ENCODE results near the gene LRRC17.
"Not testable (repeated sequence)": the region's sequence is repeated elsewhere in the genome, so short reads cannot be mapped to it uniquely, and the experiment has no call there.

LRRC17 gene

GRCh38 chr7:102898532-102898859, 14.3 kb upstream of the LRRC17 start:
- Histone ChIP-seq H3K4me3 (ENCODE audit: low read depth in 1 of 2, low read length in 2 of 2) (no peak overlapping the region), H3K9me3 (ENCODE audit: control insufficient read depth in 1 of 2, low read length in 2 of 2) (no peaks in the 10 kb centered on the region), H3K27me3 (ENCODE audit: low read depth, low read length) (no peaks in the 10 kb centered on the region), H3K4me1 (ENCODE audit: control insufficient read depth in 1 of 2, insufficient read depth in 2 of 2, low read length in 2 of 2) (peaks cover 6 to 13% of the 10 kb centered on the region in 2 donors), H3K27ac (ENCODE audit: low read length) (no peak overlapping the region), H3K36me3 (ENCODE audit: control insufficient read depth in 1 of 2, insufficient read depth in 2 of 2, low read length in 2 of 2) (no peaks in the 10 kb centered on the region)

- not testable (repeated sequence) for H3K36me3 ChIP-seq (ENCODE audit: control insufficient read depth in 1 of 2, insufficient read depth in 2 of 2, low read length in 2 of 2); H3K4me1 ChIP-seq (ENCODE audit: control insufficient read depth in 1 of 2, insufficient read depth in 2 of 2, low read length in 2 of 2); H3K27me3 ChIP-seq (ENCODE audit: low read depth, low read length); H3K4me3 ChIP-seq (ENCODE audit: low read depth in 1 of 2, low read length in 2 of 2); H3K27ac ChIP-seq (ENCODE audit: low read length); H3K9me3 ChIP-seq (ENCODE audit: control insufficient read depth in 1 of 2, low read length in 2 of 2)
Observed at GRCh38 chr7:102902052-102902451, 10.7 kb upstream of the LRRC17 start.

- not testable (repeated sequence) for H3K27ac ChIP-seq (ENCODE audit: low read length); H3K9me3 ChIP-seq (ENCODE audit: control insufficient read depth in 1 of 2, low read length in 2 of 2); H3K36me3 ChIP-seq (ENCODE audit: control insufficient read depth in 1 of 2, insufficient read depth in 2 of 2, low read length in 2 of 2); H3K4me1 ChIP-seq (ENCODE audit: control insufficient read depth in 1 of 2, insufficient read depth in 2 of 2, low read length in 2 of 2); H3K27me3 ChIP-seq (ENCODE audit: low read depth, low read length); H3K4me3 ChIP-seq (ENCODE audit: low read depth in 1 of 2, low read length in 2 of 2)
Observed at GRCh38 chr7:102903576-102903975, 9.2 kb upstream of the LRRC17 start.

GRCh38 chr7:102908676-102909075, 4.1 kb upstream of the LRRC17 start:
- no peaks in the 10 kb centered on the region for H3K36me3 ChIP-seq (ENCODE audit: control insufficient read depth in 1 of 2, insufficient read depth in 2 of 2, low read length in 2 of 2)
- peaks cover 0 to 3% of the 10 kb centered on the region in 2 donors for H3K4me1 ChIP-seq (ENCODE audit: control insufficient read depth in 1 of 2, insufficient read depth in 2 of 2, low read length in 2 of 2)
- no peaks in the 10 kb centered on the region for H3K9me3 ChIP-seq (ENCODE audit: control insufficient read depth in 1 of 2, low read length in 2 of 2)
- H3K4me3 ChIP-seq (ENCODE audit: low read depth in 1 of 2, low read length in 2 of 2) = no peak overlapping the region
- no peaks in the 10 kb centered on the region for H3K27me3 ChIP-seq (ENCODE audit: low read depth, low read length)
- no peak overlapping the region for H3K27ac ChIP-seq (ENCODE audit: low read length)

GRCh38 chr7:102913826-102914225, 1.0 kb downstream of the LRRC17 start:
- H3K27ac ChIP-seq (ENCODE audit: low read length) = no peak overlapping the region
- peak overlapping the region; percentile 38 to 46 for H3K4me3 ChIP-seq (ENCODE audit: low read depth in 1 of 2, low read length in 2 of 2)

GRCh38 chr7:102914585-102914984, 1.8 kb downstream of the LRRC17 start:
- H3K27me3 ChIP-seq (ENCODE audit: low read depth, low read length) = no peaks in the 10 kb centered on the region
- H3K4me3 ChIP-seq (ENCODE audit: low read depth in 1 of 2, low read length in 2 of 2) = peak overlapping the region in 1 of 2 donors; percentile 21
- H3K4me1 ChIP-seq (ENCODE audit: control insufficient read depth in 1 of 2, insufficient read depth in 2 of 2, low read length in 2 of 2) = peaks cover 0 to 6% of the 10 kb centered on the region in 2 donors
- H3K27ac ChIP-seq (ENCODE audit: low read length) = peak overlapping the region; percentile 7
- H3K36me3 ChIP-seq (ENCODE audit: control insufficient read depth in 1 of 2, insufficient read depth in 2 of 2, low read length in 2 of 2) = no peaks in the 10 kb centered on the region
- no peaks in the 10 kb centered on the region for H3K9me3 ChIP-seq (ENCODE audit: control insufficient read depth in 1 of 2, low read length in 2 of 2)

More at GRCh38 chr7:102913826-102914225, 1.0 kb downstream of the LRRC17 start:
- no peaks in the 10 kb centered on the region for H3K9me3 ChIP-seq (ENCODE audit: control insufficient read depth in 1 of 2, low read length in 2 of 2)
- no peaks in the 10 kb centered on the region for H3K27me3 ChIP-seq (ENCODE audit: low read depth, low read length)
- H3K4me1 ChIP-seq (ENCODE audit: control insufficient read depth in 1 of 2, insufficient read depth in 2 of 2, low read length in 2 of 2) = peaks cover 0 to 6% of the 10 kb centered on the region in 2 donors
- H3K36me3 ChIP-seq (ENCODE audit: control insufficient read depth in 1 of 2, insufficient read depth in 2 of 2, low read length in 2 of 2) = no peaks in the 10 kb centered on the region

GRCh38 chr7:102916426-102916825, 3.6 kb downstream of the LRRC17 start:
- no peak overlapping the region for H3K27ac ChIP-seq (ENCODE audit: low read length)
- no peaks in the 10 kb centered on the region for H3K9me3 ChIP-seq (ENCODE audit: control insufficient read depth in 1 of 2, low read length in 2 of 2)
- peaks cover 0 to 6% of the 10 kb centered on the region in 2 donors for H3K4me1 ChIP-seq (ENCODE audit: control insufficient read depth in 1 of 2, insufficient read depth in 2 of 2, low read length in 2 of 2)
- H3K27me3 ChIP-seq (ENCODE audit: low read depth, low read length) = no peaks in the 10 kb centered on the region
- H3K36me3 ChIP-seq (ENCODE audit: control insufficient read depth in 1 of 2, insufficient read depth in 2 of 2, low read length in 2 of 2) = no peaks in the 10 kb centered on the region
- no peak overlapping the region for H3K4me3 ChIP-seq (ENCODE audit: low read depth in 1 of 2, low read length in 2 of 2)

GRCh38 chr7:102916881-102917280, 4.1 kb downstream of the LRRC17 start:
- Histone ChIP-seq H3K4me1 (ENCODE audit: control insufficient read depth in 1 of 2, insufficient read depth in 2 of 2, low read length in 2 of 2) (peaks cover 0 to 6% of the 10 kb centered on the region in 2 donors), H3K27ac (ENCODE audit: low read length) (no peak overlapping the region)

GRCh38 chr7:102917436-102918353, 4.9 kb downstream of the LRRC17 start:
- Histone ChIP-seq H3K4me1 (ENCODE audit: control insufficient read depth in 1 of 2, insufficient read depth in 2 of 2, low read length in 2 of 2) (peaks cover 0 to 6% of the 10 kb centered on the region in 2 donors), H3K27me3 (ENCODE audit: low read depth, low read length) (no peaks in the 10 kb centered on the region), H3K36me3 (ENCODE audit: control insufficient read depth in 1 of 2, insufficient read depth in 2 of 2, low read length in 2 of 2) (no peaks in the 10 kb centered on the region), H3K27ac (ENCODE audit: low read length) (no peak overlapping the region), H3K9me3 (ENCODE audit: control insufficient read depth in 1 of 2, low read length in 2 of 2) (no peaks in the 10 kb centered on the region), H3K4me3 (ENCODE audit: low read depth in 1 of 2, low read length in 2 of 2) (no peak overlapping the region)

More at GRCh38 chr7:102916881-102917280, 4.1 kb downstream of the LRRC17 start:
- no peaks in the 10 kb centered on the region for H3K36me3 ChIP-seq (ENCODE audit: control insufficient read depth in 1 of 2, insufficient read depth in 2 of 2, low read length in 2 of 2)
- H3K27me3 ChIP-seq (ENCODE audit: low read depth, low read length) = no peaks in the 10 kb centered on the region
- H3K4me3 ChIP-seq (ENCODE audit: low read depth in 1 of 2, low read length in 2 of 2) = no peak overlapping the region
- no peaks in the 10 kb centered on the region for H3K9me3 ChIP-seq (ENCODE audit: control insufficient read depth in 1 of 2, low read length in 2 of 2)

- Histone ChIP-seq H3K27me3 (ENCODE audit: low read depth, low read length) (no peaks in the 10 kb centered on the region), H3K4me3 (ENCODE audit: low read depth in 1 of 2, low read length in 2 of 2) (no peak overlapping the region), H3K27ac (ENCODE audit: low read length) (no peak overlapping the region), H3K4me1 (ENCODE audit: control insufficient read depth in 1 of 2, insufficient read depth in 2 of 2, low read length in 2 of 2) (peaks cover 0 to under 1% of the 10 kb centered on the region in 2 donors), H3K9me3 (ENCODE audit: control insufficient read depth in 1 of 2, low read length in 2 of 2) (no peaks in the 10 kb centered on the region), H3K36me3 (ENCODE audit: control insufficient read depth in 1 of 2, insufficient read depth in 2 of 2, low read length in 2 of 2) (no peaks in the 10 kb centered on the region)
Observed at GRCh38 chr7:102918845-102919244, 6.0 kb downstream of the LRRC17 start.

GRCh38 chr7:102925976-102926782, 13.4 kb downstream of the LRRC17 start:
- Histone ChIP-seq H3K4me1 (ENCODE audit: control insufficient read depth in 1 of 2, insufficient read depth in 2 of 2, low read length in 2 of 2) (no peaks in the 10 kb centered on the region), H3K27me3 (ENCODE audit: low read depth, low read length) (no peaks in the 10 kb centered on the region), H3K4me3 (ENCODE audit: low read depth in 1 of 2, low read length in 2 of 2) (no peak overlapping the region), H3K9me3 (ENCODE audit: control insufficient read depth in 1 of 2, low read length in 2 of 2) (no peaks in the 10 kb centered on the region), H3K36me3 (ENCODE audit: control insufficient read depth in 1 of 2, insufficient read depth in 2 of 2, low read length in 2 of 2) (no peaks in the 10 kb centered on the region), H3K27ac (ENCODE audit: low read length) (no peak overlapping the region)

Measured in muscle layer of duodenum (tissue), 2 donors.